Activated T-helper 9 cell treated with anti-CD3 and anti-CD28 coated beads, Interleukin-2, amount 50 U/mL, for 16 hours (primary cell): ENCODE results near the gene IQCF6.
"Not testable (repeated sequence)": the region's sequence is repeated elsewhere in the genome, so short reads cannot be mapped to it uniquely, and the experiment has no call there.

Source experiments
- DNase-seq: peaks from one replicate; pipeline ENCODE4 v3.0.0-alpha.2; 2020; ENCODE audit warnings: low read depth

IQCF6 gene

GRCh38 chr3:51779137-51779536 is at the start of gene IQCF6:
Gene IQCF6, minus strand, starts transcription at chr3:51779237. Its CDS starts 13 bp downstream, at chr3:51779224.
- no peak for DNase-seq

DNA sequence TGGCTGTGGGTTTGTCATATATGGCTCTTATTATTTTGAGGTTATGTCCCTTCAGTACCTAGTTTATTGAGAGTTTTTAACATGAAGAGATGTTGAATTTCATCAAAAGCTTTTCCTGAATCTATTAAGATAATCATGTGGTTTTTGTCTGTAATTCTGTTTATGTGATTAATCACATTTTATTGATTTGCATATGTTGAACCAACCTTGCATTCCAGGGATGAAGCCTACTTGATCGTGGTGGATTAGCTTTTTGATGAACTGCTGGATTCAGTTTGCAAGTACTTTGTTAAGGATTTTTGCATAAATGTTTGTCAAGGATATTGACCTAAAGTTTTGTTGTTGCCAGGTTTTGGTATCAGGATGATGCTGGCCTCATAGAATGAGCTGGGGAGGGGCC is 49.3 kb upstream of the IQCF6 start:
- DNase-seq, result no peak

- no peak for DNase-seq
Observed at GRCh38 chr3:51819709-51820406, 40.8 kb upstream of the IQCF6 start.

- no peak for DNase-seq
Observed at GRCh38 chr3:51819151-51819550, 40.1 kb upstream of the IQCF6 start.

DNA sequence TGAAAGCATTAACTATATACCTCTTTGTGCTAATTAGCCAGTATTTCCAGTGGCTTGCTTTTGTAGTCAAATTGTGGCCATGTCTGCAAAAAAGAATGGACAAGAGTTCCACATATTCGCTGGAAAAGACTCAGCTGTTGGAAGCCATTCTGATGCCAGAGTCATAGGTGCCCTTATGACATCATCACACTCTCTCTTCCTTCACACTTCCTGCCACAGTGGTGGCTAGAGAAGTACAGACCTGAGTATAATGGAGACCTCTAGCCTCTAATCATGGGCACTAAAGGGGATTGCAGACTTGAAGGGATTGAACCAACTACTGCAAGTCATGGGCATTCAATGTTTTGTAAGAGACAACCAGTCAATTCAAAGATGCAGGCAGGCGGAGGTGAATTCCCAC is 38.3 kb upstream of the IQCF6 start:
- DNase-seq, result no peak

DNA sequence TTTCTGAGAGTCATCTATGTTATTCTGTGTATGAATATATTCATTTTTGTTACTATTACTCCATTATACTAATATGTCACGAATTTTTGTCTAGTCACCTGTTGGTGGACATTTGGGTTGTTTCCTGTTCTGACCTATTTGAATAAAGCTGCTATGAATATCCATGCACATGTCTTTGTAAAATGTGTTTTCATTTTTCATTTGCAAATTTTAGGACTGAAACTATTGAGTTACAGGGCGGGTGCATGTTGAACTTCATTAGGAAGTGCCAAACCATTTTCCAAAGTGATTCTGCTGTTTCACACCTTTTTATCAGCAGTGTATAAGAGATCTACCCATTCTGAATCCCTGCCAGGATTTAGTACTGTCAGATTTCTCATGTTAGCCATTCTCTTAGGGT is 37.7 kb upstream of the IQCF6 start:
- DNase-seq, result no peak

DNA sequence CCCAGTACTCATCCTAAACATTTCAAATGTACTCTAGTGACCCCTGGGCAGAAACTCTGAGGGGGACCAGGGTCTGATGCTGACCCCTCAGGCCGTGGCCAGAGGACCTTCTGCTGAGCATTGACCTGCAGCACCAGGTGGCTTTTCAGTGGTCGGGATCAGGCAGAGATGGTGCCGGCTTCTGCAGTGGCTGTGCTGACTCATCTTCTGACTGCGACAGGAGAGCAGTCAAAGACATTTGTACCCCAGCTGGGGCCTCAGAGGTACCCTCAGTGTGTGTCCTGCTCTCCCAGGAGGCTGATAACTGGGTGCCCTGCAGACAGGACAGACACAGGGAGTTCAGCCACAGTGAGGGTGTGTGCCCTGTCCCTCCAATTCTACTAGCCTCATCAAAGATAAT is 36.6 kb upstream of the IQCF6 start:
- DNase-seq, result no peak

- no peak for DNase-seq
Observed at GRCh38 chr3:51814034-51814433, 35.0 kb upstream of the IQCF6 start.

- no peak for DNase-seq
Observed at GRCh38 chr3:51813539-51813938, 34.5 kb upstream of the IQCF6 start.

DNA sequence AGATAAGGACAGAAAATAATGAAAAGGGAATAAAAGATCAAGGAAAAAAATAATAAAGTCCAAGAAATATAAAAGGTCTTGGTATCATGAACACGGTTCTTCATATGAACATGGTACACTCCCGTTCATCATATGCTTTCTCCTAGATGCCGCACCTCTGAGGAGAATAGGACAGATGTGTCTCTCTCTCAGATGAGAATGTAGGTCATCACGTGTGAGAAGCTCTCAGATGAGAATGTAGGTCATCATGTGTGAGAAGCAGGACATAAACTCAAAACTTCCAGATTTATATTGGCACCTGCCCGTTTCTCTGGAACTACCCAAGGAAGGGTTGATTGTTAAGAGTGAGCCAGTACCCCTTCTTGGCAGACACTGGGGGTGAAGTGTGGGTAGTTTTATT is 29.9 kb upstream of the IQCF6 start:
- DNase-seq, result no peak

DNA sequence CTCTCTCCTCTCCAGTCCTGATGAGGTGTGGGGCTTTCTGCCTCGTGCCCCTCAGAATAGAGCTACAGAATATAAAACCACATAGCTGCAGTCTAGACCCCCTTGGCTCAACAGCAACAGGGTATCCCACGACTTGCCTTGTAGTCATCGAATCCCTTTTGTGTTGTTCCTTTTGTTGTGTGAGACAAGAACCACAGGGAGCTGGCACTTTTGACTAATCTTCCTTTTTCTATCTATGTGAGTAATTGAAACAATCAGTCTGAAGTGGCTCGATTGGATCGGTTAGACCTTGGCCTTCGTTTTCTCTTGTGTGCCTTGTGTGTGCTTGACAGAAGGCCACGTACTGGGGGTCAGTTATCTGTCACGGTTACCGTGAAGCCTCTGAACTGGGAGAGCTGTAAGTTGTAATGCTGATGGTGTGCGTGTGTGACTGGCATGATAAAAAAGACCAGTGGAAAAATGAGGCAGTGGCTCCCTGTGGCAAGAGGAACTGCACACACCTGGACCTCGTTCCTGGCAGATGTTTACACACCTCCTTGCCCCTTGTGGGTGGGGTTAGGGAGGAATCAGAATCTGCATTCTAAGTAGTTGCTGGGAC is 23.2 kb upstream of the IQCF6 start:
- no peak for DNase-seq

DNA sequence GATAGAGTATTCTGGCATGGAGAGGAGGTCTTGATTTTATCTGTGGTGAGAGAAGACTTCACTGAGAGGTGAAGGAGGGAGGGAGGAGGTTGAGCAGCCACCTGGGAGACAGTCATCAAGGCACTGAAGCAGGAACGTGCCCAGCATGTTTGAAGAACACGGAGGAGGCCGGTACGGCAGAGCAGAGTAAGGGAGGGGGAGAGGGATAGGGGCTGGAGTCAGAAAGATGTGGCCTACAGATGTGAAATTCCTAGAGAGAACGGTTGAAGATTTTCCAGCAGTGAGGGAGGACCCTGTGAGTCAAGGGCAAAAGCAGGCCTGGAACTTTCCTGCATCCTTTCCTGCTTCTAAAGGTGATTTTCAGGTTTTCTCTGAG is 21.7 kb upstream of the IQCF6 start:
- DNase-seq, result no peak

DNA sequence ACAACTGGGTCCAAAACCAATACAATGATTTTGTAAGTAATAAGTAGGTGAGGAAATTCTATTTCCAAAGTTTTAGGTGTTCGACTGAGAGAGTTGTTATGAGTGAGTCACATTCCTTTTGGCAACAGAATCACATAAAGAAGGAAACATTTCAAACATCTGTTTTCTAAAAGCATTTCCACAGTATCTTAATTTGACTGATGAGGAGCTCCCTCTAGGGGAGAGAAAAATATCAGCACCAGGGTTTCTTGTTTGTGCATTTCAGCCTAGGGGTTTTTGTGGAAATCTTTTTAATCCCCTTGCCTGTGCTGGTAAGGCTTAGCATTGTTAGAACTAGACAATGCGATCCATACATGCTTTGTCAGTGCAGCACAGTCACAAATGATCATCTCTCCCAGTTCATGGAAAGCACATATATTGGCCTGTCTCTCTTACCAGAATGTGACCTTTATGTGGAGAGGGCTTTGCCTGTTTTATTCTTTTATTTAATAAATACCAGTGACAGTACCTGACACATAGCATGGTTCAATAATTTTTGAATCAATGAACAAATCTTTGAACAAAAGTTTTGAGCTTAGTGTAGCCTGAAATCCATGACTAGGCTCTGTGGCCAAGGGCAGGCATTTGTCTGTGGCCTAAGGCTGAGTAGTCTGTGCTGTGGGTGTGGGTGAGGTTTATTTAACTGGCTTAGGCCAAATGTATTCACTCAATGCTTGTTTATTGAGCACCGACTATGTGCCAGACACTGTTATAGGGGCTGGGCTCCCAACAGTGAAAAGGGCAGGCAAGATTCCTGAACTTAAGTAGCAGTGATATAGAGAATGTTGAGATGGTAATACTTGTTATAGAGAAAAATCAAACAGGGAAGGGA is 21.1 kb upstream of the IQCF6 start:
- DNase-seq, result no peak

DNA sequence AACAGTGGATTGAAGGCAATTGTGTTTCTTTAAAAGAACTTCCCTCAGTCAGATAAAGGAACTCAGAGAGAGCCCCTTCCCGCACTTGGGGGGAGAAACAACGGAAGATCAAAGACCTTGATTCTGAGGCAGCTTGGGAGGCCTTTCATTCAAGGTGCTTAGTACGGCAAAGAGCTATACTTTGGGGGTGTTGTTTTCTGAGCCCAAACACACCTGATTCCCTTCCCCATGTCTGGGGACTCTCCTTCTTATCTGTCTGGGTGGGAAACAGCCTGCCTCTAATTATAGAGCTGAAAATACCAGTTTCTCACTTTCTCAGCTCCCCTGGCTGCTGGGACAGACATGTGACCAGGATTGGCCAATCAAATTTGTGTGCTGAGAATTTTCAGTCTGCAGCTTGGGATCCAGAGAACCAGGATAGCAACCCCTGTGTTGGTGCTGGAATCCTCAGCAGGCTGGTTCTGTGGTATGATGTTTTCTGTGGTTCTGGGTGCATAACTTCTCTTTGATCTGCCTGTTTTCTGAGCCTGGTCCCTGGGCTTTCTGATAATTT is 19.4 kb upstream of the IQCF6 start:
- no peak for DNase-seq

DNA sequence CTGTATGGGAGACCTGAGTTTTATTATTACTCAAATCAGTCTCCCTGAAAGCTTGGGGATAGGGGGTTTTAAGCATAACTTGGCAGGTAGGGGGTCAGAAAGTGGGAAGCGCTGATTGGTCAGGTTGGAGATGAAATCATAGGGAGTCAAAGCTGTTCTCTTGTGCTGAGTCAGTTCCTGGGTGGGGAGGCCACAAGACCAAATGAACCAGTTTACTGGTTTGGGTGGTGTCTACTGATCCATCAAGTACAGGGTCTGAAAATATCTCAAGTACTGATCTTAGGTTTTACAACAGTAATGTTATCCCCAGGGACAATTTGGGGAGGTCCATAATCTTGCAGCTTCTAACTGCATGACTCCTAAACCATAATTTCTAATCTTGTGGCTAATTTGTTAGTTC is 17.8 kb upstream of the IQCF6 start:
- DNase-seq, result no peak

DNA sequence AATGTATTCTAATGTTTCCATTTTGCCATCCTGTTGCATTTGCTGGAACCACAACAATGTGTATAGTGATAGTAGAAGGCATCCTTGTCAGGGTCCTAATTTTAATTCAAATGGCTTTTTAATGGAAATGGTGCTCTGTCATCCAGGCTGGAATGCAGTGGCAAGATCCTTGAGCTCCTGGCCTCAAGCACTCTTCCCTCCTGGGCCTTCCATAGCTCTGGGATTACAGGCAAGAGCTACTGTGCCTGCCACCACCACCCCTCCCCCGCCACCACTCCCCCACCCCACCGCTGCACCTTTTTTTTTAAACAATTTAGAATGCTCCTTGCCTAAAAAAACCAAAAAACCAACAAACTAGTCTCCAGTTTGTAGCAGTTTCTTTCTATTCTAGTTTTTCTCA is 15.2 kb upstream of the IQCF6 start:
- no peak for DNase-seq

GRCh38 chr3:51792206-51792605 is 13.2 kb upstream of the IQCF6 start:
- no peak for DNase-seq

DNA sequence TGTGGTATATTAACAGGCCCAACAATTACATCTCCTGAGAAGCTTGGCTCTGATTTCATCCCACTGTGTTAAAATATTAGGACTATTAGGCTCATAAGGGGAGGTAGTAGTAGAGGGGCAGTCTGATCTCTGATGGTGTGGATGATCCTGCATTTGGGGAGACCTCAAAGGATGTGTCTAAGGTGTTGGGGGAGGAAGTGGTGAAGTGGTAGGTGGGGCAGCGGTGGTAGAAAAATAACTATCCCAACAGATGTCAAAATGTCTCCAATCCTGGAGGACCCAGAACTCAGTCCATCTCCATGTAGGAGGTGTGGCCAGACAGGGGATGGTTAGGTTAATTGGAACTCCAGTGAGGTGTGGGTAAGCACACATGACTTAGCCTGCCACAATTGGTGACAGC is 10.4 kb upstream of the IQCF6 start:
- DNase-seq, result no peak

DNA sequence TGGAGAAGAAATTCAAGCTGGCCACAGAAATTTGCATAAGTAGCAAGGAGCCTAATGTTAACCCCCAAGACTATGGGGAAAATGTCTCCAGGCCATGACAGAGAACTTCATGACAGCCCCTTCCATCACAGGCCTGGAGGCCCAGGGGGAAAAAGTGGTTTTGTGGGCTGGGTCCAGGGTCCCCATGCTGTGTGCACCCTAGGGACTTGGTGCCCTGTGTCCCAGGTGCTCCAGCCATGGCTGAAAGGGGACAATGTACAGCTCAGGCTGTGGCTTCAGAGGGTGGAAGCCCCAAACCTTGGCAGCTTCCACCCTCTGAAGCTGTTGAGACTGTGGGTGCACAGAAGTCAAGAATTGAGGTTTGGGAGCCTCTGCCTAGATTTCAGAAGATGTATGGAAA is 8.5 kb upstream of the IQCF6 start:
- DNase-seq, result not testable (repeated sequence)

DNA sequence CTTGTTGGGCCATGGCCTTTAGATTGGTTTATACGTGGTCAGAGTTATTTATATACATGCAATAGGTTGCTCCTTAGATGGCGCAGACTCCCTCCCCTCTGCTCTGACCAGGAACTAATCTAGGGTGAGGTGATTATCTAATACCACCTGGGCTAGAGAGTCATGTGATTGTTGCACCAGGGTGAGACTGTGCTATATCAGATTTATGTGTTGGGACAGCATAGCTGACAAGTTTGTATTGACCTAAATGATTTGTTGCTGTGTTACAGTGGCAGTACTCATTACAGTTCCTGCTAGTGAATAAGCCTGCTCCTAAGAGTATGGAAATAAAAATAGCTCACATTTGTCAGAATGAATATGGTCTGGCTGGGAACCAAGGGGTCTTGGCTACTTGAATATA is 7.2 kb upstream of the IQCF6 start:
- DNase-seq, result no peak

DNA sequence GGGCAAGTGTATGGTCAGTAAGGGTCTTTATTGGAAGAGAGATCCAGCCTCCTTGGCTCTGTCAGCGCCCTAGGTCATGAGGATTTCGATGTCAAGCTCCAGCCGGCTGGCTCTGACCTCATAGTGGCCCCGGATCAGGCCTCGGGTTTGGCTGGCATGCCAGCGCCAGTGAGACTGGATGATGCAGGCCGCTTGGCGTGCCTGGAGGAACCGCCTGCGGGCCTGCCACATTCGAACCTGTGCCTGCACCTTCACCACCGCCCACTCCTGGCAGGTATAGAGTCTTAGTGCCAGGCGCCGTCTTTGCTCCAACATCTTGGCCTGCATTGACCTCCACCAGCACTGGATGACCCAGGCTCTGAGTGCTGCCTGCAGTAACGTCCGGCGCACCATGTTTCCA is 483 bp downstream of the IQCF6 start:
- DNase-seq, result no peak

DNA sequence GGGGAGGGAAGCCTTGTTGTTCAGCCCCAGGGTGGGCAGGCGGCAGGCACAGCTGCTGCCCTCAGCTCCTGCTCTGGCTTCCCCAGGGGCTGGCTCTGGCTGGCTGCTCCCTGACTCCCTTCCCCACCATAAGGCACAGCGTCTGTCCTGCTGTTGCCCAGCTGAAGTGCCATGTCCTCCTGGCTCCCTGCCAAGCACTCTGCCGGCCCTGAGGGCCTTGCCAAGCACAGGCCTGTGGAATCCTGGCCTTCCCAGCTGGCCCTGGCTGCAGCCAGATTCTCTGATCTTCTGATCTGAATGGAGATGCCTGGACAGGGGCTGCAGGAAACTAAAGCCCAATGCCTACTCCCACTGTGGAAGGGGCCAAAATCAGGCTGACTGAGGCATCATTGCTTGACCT is 1.1 kb downstream of the IQCF6 start:
- no peak for DNase-seq

DNA sequence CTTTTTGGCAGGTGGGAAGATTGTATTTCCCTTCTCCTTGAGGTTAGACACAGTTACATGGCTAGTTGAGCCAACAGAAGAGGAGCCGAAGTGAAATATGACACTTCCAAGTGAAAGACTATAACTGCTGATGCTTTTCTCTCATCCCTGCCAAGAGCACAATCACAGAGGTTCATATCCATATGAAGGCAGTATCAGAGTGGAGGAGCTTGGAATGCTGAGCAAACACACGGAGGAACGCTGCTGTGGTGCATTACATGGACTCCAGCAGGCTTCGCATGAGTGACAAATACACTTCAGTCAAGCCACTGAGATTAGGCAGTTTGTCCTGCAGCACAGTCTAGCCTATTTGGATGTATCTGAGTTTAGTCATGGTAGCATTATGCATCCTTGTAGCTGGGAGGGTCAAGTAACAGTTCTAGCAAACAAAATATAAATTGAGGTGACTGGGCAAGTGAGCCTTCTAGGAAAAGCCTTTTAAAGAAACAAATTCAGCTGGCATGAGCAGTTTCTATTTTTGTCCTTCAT is 5.4 kb downstream of the IQCF6 start:
- DNase-seq, result no peak
